SHP77 (cell line): ENCODE results near the gene EXOC1L.
"Not testable (repeated sequence)": the region's sequence is repeated elsewhere in the genome, so short reads cannot be mapped to it uniquely, and the experiment has no call there.

Experiments
- DNase-seq, 2 experiments: peaks; one replicate each; lab custom pipeline; 2025; lab: John Stamatoyannopoulos, UW

The EXOC1L gene

DNA sequence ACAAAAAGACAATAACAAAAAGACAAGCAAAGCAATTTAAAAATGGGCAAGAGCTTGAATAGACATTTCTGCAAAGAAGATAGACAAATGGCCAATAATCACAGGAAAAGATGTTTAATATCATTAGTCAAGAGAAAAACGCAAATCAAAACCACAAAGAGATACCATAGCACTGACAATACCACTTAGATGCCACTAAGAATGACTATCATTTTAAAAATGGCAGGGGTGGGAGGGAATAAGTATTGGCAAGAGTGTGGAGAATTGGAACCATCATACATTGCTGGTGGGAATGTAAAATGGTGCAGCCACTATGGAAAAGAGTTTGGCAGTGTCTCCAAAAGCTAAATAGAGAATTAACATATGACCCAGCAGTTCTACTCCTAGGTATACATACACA lies 18.8 kb downstream of the EXOC1L start:
- DNase-seq: no peak

DNA sequence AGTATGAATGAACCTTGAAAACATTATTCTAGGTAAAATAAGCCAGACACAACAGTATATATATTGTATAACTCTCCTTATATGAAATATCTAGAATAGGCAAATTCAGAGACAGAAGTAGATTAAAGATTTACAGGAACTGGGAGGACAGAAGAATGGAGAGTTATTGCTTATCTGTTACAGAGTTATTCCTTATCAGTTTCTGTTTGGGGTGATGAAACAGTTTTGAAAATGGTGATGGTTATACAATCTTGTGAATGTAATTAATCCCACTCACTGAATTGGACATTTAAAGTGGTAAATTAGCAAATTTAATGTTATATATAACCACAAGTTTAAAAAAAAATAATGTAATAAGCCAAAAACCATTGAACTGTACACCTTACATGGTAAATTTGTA lies 19.4 kb downstream of the EXOC1L start:
- no peak for DNase-seq

DNA sequence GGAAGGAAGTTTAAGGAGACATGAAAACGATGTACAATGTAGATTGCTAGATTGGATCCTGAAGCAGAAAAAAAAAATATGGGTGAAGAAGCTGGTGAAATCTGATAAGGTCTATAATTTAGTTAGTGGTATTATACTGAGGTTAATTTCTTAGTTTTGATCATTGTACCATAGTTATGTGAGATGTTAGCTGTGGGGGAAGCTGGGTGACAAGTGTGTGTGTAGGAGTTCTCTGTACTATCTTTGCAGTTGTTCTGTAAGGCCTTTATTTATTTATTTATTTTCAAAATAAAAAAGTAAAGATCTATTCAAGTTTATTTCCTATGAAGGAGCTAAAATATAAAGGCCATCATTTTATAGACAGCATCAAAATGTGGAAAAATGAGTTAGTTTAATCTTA lies 21.4 kb downstream of the EXOC1L start:
- no peak for DNase-seq

DNA sequence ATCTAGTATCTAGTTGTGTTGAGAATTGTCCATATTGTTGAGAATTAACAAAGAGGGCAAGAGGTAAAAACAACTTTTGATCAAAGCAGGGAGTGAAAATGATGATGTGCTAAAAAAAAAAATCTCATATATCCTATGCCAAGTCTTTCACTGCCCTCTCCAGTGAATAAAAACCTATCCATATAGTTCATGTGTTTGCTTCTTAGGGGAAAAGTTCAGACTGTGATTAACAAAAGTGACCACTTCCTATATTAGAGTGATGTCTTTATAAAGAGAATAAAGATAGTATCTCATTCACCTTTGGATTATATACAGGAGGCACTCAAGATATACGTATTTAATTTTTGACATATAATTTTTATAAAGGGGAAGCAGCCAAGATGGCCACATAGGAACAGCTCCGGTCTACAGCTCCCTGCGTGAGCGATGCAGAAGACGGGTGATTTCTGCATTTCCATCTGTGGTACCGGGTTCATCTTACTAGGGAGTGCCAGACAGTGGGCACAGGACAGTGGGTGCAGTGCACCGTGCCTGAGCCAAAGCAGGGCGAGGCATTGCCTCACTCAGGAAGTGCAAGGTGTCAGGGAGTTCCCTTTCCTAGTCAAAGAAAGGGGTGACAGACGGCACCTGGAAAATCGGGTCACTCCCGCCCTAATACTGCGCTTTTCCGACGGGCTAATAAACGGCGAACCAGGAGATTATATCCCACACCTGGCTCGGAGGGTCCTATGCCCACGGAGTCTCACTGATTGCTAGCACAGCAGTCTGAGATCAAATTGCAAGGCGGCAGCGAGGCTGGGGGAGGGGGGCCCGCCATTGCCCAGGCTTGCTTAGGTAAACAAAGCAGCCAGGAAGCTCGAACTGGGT lies 22.0 kb downstream of the EXOC1L start:
- peak; percentile 27 for DNase-seq

DNA sequence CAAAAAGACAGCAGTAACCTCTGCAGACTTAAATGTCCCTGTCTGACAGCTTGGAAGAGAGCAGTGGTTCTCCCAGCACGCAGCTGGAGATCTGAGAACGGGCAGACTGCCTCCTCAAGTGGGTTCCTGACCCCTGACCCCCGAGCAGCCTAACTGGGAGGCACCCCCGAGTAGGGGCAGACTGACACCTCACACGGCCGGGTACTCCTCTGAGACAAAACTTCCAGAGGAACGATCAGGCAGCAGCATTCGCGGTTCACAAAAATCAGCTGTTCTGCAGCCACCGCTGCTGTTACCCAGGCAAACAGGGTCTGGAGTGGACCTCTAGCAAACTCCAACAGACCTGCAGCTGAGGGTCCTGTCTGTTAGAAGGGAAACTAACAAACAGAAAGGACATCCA lies 22.7 kb downstream of the EXOC1L start:
- DNase-seq: not testable (repeated sequence)

DNA sequence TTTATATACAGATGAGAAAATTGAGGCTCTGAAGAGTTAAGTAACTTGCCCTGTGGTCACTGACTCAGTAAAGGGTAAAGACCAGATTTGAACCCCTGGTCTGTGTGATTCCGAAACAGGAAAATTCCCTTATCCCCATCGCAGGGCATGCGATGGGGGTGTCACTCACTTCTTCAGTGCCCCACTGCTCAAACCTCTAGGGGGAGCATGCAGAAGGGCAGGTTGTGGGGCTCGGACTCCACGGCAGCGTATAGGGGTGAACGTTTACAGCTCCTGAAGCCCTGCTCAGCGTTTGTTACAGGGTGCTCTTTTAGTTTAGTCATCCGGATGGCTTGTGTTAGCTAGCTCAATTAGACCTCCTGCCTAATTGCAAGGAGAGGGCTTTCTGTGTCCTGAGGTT lies 30.1 kb downstream of the EXOC1L start:
- no peak for DNase-seq

DNA sequence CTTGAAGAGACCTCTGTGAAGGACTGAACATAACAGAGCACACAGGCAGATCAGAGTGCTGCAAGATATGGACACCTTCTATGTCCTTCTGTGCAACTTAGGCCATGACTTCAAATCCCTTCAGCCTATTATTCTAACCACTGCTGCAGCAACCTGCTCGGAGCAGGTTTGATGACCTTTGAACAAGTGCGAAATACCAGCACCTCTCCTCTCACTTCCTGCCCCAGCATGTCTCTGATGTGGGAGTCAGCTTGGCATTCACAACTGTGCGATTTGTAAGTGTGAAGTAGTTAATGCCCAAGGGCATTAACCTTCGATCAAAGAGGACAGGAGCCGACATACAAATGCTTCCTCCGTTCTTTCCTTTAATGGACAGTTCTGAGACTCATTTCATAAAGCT lies 32.3 kb downstream of the EXOC1L start:
- DNase-seq: no peak

DNA sequence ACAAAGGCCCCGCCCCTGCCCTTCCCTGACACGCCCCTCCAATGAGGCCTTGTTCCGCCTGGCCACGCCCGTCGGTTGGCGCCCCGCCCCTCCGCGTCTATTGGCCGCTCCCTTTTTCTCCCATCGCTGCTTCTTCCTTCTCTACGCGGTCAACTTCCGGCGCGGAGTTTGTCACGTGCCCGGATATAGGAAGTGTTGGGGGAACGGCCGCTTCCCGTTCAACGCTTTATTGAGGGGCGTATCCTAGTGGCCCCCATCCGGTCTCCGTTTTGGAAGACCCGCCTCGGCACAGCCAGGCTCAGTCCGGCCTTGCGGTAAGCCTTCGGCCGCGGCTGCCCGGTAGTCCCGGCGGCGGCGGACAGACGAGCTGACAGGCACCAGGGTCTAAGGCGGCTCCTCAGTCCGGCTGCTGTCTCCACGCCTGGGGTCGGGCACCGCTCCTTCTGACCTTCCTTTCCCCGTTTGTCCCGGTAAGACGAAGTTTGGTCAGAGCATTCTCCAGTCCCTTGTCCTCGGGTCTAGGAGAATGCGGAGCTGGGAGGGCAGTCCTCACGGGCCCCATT lies 34.0 kb downstream of the EXOC1L start, which contains the start of gene EXOC1:
TSS of gene EXOC1 (plus strand) at position 165 of the 563 bp plus-strand sequence. CDS start 4,676 bp downstream, outside the sequence.
- peak; percentile 99 for DNase-seq

DNA sequence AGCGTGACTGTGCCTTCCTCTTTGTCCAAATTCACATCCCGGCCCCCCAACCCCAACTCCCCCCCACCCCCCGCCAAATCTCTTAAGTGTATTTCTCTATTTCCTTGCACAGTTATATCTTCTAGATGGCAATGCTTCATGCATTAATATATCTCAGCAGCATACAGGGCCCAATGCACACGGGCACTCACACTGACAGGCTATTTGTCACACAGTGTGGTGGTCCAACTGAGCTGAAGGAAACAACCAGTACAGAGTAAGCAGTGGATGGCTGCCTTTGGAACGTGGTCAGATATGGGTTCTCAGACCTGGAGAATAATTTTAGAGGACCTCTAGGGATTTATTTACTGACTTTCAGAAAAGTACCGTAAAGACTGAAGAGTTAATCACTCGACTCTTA lies 34.5 kb downstream of the EXOC1L start:
- DNase-seq: no peak

DNA sequence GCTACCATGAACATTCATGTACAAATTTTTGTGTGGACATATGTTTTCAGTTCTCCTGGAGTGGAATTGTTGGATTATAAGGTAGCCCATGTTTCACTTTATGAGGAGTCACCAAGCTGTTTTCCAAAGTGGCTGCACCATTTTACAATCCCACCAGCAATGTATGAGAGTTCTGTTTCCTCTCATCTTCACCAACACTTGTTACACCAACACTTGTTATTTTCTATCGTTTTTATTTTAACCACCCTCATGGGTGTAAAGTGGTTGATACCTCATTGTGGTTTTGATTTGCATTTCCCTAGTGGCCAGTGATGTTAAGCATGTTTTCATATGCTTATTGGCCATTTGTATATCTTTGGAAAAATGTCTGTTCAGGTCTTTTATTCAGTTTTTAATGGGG lies 38.0 kb downstream of the EXOC1L start:
- no peak for DNase-seq

DNA sequence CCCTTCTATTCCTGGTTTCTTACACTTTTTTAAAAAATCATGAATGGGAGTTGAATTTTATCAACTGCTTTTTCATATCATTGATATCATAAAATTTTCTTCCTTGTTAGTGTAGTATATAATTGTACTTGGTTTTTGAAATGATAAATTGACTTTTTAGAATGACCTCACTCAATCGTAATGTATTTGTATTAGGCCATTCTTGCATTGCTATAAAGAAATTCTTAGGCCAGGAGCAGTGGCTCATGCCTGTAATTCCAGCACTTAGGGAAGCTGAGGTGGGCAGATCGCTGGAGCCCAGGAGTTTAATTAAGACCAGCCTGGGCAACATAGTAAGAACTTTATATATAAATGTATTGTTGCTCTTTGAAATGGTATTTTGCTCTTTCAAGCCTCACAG lies 40.1 kb downstream of the EXOC1L start:
- DNase-seq: no peak

DNA sequence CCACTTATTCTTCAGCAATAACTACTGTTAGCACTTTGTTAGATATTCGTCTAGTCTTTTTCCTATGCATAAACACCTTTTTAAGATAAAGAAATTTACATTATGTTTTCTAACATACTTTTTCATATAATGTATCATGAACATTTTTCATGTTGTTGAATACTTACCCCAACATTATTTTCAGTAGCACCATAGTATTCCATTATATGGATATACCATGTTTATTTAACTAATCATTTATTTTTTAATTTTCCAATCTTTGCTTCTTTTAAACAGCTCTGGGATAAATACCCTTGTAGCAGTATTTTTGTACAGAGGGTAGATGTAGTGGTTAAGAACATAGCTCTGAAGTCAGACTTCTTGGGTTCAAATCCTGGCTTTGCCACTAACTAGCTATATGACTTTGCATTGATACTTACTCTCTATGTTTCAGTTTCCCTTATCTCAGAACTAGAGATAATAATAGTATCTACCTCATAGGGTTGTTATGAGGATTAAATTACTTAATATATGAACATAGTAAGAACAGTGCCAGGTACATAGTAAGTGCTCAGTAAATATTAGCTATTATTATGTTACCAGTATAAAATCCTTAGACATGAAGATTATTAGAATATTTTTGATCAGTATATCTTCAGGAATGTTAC lies 45.1 kb downstream of the EXOC1L start:
- no peak for DNase-seq

DNA sequence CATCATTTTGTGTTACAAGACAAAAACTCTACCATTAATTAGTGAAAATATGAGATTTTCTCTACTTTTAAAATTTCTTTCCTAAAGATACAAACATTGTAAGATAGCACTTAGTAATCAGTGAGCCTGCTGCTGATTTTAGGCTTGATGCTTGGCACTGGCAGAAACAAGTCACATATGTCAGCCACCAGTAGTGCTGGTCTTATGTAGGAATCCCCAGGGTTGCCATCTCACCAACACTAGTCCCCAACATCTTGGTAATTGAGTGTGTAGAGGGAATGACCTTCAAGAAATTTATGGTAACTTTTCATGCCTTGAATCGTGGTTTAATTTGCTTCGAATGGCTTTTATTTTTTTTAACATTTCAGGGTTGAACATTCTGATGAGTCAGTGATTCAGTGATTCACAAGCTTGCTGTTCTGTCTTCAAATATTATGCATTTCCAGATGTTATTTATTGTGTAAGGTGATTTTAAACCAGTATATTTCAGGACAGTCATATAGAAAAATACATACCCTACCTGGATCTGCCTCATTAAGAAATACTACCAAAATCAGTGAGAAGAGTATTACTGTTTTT lies 45.7 kb downstream of the EXOC1L start:
- DNase-seq: no peak

DNA sequence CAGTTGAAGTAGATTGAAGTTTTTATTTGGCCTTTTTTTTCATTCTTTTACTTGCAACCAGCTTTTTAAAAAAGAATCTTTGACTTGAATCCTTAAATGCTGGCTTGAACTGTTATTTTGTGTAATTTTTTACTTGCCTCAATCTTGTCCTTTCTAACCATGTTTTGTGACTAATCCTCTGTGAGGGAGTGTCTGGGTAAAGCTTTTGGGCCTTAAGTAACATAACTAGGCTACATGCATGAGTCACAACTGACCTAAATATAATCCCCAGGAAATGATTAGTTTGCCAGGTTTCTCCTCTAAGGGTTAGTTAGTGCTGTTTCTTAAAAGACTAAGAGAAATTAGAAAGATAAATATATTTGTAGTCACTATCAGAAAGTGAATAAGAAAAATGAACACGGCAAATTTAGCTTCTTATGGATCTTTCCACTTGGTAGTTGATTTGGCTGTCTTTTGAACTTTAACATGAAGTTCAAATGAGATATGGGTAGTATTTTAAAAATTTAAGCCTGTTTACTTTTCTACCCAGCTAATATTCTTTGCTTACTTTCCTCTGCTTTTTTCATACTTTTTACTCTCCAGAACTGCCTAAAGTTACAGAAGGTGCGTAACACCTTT lies 46.8 kb downstream of the EXOC1L start:
- no peak for DNase-seq

DNA sequence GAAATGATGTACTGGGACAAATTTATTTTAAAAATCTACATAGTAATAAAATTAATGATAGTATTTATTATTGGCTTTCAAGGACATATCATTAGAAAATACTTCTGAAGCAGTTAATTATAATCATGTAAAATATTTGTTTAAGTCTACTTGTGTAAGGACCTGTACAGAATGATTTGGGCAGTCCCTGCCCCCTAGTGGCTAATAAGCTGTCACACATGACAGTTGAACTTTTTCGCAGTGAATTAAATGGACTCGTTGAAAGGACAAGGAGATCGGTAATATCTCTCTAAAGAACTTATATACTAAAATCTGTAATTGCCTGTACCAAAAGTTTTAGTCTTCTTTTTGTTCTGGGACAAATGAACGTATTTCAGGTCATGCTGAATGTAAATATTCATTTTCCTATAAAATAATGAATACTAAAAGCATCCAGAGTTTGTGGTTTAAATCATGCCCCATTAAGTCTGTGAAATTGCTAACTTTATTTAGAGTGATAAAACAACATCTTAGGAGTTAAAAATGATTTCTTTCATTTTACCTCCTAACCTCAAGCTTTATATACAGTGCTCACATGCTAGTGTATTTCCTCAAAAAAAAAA lies 47.5 kb downstream of the EXOC1L start:
- peak; percentile 80 for DNase-seq

DNA sequence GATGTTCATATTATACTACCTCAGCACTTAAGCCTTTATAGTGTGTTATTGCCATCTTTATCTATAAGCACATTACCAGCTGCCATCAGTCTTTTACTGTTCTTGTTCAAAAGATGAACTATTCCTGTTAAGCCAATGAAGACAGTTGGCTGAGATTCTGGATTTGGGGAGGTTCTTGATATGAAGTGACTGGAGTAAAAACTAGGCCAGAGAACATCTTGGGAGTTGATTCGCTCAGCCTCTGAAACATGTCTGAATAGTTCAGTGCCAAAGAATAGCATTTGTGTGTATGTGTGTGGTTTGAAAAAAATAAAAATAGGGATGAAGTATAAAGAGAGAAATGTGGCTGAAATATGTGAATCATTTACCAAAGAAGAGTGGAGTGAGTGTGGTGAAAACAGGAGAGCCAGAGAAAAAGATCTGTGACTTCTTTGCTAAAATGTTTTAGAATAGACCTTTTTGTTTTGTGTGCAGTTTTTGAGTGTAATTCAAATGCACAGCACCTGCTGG lies 49.0 kb downstream of the EXOC1L start:
- no peak for DNase-seq

DNA sequence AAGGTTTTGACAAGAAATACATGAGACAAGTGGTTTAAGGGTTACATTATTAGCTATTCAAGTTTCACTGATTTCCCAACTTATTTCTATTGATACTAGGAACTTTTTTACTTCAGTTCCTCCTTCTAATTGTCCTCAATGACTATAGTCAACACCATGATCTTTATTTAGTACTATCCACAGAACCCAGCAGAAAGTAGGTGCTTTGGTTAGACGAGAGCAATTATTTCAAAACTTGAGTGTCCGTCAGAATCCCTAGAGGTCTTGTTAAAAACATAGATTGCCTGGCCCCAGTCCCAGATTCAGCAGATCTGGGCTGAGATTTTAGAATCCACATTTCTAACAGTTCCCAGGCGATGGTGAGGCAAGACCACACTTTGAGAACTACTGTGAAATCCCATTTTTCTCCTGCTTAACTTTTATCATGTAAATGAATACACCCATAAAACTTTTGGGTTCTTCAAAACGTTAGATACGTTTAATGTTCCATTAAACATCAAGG lies 51.8 kb downstream of the EXOC1L start:
- DNase-seq: no peak

DNA sequence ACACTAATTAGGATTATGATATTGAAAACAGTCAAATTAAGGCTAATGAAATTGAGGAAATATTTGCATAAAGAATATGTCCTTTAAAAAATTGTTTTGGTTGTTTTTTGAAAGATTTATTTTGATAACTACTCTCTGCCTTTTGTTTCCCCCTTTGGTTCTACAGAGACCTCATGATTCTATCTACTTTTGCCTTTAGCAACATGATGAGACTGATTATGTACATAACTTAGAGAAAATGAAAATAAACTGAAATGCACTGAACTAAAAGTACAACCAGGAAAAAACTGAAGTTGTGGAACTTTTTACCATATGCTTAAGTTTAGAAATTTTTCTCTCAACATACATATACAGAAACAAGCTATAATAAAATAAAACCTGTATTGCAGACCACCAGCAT lies 55.2 kb downstream of the EXOC1L start:
- DNase-seq: no peak

DNA sequence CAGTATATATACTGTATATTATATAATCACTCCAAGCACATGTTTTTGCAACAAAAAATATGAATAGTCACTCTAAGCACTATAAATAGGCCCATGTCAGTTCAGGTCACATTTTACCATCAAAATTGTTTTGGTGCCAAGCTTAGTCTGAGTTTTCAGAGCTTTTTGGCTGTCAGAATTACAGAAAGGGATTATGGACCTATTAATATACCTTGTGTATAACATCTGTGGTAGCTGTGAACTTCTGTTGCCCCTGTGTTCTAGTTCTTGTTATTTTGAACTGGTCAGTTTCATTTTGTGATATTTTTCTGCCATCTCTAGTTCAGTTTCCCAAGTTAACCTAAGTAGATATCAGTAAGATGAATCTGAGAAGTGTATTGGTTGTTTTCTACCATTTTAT lies 56.8 kb downstream of the EXOC1L start:
- no peak for DNase-seq

DNA sequence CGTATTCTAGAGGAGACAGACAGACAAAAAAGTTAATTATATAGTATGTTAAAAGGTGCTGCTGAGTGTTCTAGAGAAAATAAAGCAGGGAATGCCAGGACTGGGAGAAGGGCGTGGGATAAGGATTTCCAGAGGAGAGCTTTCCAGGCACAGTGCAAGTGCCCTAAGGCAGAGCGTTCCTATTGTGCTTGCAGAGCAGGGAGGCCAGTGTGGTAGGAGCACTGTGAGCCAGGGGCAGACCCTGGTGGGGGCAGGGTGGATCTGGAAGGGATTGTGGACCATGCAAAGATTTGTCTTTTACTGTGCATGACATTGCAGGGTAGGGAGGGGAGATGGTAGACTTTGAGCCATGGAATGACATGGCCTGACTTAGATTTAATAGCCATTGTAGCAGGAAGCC lies 59.6 kb downstream of the EXOC1L start:
- DNase-seq: no peak

DNA sequence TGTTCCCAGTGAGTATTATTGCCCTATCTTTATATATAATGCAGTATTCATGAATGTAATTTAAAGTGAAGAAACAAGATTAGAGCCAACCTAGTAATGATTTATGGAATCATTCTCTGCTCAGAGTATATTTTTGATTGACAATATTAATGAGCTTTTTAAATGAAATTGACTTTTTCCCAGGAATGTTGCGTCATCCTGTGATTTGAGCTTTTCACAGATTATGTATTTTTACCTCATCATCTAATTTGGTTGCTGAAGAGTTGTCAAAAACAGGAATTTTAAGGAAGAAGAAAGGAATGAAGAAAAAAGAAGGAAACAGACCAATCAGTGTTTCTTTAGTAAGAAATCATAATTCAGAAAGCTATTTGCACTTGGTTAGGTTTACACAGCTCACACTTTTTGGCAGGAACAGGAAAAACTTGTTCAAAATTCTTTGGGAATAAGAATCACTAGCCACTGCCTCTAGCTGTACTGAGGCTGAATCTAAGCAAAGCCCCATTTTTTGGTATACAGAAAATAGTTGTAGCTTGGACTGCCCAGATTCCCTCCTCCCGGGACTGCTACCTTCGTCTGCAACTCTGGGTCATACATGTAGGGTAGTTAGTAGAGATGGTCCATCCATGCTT lies 61.2 kb downstream of the EXOC1L start:
- no peak for DNase-seq
